GM20431 (cell line): ENCODE results near the gene CNN3.

Experiments
- in situ Hi-C: fragments of 300-500 bp; cut with MseI, MboI; formaldehyde crosslinking; loops from one replicate; pipeline ENCODE4 v1.15.0; 2020; ENCODE audit warnings: low sequenced_read_pairs; ENCODE audit not compliant: unreplicated experiment

Gene CNN3

DNA sequence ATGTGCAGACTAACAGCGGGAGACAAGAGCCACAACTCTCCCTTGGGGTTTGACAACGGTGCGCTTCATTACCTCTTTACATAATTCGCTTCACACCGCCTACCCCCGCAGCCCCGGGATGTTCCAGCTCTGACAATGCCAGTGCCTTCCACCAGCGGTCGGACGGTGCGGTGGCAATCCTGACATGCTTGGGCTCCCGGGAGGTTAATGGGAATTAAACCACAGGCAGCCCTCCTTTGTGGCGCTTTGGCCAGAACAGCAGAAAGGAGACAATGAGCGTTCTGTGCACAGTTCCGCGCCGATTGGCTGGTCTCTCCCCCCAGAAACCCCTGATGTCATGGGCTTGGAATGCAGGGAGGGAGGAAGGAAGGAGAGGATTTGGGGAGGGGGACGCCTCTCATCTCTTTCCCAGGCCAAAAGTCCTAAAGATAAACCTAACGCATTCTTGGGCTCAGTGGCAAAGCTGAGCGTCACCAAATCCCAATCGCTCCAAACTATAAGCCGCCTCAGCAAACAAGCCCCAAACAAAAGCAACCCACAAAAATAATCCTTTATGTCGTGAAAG is 1.3 kb downstream of the CNN3 start:
- in situ Hi-C loops = no loop called here

DNA sequence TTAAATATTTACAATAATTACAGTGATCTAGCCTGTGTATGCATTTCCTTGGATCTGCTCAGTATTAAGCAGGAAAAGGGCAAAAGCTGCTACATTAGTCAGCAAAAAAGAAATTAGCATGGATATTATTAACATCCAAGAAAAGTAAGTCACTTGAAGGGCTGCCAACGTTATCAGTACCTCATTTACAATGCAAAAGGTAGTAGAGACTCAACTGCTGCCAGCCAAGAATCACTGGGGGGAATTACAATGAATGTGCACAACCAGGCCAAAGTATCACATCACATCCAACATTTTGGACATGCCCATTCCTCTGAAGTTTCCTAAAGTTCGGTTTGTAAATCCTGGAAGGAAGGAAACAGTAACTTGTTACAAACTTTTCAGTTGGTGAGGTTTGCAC is 1.9 kb downstream of the CNN3 start:
- in situ Hi-C loops = no loop called here

DNA sequence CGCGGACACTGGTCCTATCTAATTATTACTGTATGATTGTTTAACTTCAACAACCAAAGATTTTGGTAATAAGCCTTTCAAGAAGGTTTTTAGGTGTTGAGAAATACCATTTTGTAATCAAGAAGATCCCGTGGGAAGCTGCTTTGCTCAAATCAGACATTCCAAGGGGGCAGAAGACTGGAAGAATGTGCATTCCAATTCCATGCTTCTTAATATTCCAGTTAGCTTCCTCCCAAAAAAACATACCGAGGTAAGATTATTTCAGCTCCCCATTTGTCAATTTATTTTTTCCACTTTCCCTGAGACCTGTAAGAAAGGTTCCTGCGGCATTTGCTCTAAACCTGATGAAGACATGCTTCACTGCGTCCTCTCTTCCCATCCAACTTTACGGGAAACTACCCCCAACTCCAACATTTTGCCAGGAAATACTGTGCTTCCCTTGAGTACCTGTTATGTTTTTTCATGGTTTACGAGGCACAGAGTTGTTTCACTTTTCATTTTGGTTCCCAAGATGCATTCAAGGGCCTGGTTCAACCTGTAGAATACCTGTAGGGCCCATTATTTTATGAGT is 4.1 kb downstream of the CNN3 start:
- in situ Hi-C loops = no loop called here

DNA sequence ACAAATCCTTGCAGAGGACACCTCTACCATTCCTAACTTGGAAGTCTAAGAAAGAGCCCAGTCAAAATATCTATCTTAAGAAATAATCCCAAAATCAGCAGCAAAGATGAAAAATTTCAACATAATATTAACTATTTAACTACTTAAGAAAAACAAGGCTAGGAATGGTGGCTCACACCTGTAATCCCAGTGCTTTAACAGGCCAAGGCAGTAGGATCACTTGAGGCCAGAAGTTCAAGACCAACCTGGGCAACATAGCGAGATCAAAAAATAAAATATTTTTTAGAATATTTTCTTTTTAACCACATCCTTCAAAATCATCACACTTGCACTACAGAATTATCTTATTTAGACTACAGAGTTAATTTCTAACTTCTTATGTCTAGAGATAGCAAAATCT is 4.9 kb downstream of the CNN3 start:
- in situ Hi-C loops = no loop called here

DNA sequence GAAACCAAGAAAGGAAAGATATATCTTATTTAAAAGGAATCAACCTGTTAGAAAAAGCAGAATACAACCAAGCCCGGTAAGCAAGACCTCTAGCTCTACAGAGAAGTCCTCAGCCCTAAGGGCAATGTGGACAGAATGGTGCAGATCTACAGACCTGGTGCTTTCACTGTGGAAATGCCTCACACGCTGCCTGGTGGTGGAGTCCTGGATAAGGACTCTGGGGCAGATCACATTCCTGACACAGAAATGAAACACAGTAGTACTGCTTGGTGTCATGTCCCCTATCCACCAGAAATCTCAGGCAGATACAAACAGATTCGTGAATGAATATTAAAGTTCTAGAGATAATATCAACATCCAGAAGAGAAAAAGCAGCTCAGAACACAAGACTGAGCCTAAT is 6.8 kb downstream of the CNN3 start:
- in situ Hi-C loops = no loop called here

DNA sequence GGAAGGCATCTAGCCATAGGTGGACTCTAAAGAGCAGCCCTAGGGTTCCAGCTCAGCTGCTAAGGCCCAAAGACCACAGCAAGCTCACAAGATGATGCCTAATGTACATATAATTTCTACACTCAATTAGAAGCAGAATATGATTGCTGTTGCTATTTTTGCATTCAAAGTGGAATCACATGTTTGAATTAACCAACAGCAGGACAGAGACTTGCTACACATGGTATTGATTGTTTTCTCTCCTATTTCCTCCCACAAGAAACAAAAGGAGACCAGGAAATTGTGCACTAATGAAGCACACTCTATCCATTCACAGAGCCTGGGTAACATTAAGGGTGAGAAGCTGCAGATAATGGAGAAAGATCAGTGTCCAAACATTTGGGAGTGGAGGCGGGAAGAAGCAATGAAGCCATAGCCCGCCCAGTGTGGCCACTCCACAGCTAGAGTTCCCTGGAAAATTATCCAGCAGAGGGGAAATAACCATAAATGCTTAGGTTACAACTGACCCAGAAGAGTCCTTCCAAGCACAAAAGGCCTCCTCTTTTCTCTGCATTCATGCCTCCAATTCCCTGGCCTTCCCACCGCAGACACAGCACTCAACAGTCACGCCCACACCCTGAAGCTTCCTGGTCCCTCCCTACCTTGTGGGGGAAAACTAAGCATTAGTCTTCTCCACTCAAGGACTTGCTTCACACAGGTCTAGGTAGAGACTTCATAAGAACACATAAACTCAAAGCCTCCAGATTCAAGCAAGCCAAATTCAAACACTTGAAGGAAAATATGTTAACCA is 7.5 kb downstream of the CNN3 start:
- in situ Hi-C loops = no loop called here

DNA sequence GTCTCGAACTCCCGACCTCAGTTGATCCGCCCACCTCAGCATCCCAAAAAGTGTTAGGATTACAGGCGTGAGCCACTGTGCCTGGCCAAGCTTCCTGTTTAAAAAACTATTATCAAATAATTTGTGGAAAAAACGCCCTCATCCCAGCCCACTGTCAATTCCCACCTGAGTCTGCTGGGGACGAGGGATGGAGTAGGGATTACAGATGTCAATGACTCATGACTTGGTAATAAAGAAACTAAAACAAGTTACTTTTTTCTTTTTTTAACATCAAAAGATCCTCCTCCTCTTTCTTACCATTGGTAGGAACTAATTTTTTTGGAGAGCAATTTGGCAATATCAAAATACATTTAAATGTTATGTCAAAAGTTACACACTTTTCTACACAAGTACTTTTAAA is 9.7 kb downstream of the CNN3 start:
- in situ Hi-C loops = no loop called here

DNA sequence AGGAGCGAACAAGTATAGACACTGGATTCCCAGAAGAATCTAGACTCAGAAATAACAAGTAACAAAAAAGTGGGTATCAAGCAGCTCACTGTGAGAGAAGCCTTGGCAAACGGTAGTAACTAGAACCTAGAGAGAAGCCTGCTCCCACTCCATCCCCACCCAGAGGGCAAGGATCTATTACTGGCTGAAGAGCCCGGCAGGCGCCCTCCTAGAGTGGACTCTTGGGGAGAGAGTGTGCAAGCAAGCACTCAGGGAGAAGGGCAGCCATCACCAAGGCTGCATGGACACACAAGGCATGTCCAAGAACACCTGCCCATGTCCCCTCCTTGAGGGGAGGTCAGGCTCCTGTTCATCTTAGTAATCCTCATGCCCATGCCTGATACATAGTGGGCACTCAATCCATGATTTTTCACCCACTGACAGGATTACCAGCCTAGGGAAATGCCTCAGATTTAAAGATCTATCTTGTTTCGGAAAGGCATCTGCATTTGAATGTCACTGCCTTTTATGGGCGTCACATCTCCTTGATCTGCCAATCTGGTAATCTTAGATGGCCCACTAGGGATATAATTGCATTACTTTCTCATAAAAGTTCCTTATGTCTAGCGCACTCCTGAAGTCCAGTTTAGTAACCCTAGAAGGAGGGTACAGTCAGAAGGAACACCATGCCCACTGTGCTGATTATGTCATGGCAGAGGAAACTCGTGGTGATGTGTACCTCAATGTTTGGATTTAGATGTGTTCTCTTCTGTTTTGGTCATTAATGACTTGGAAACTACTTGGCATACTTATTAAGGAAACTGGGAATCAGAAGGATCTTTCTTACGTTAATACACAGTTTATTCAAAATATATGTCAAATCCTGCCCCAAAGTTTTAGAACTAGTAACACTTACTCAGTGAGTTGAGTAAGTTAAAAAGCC is 14.4 kb downstream of the CNN3 start:
- in situ Hi-C loops = no loop called here

DNA sequence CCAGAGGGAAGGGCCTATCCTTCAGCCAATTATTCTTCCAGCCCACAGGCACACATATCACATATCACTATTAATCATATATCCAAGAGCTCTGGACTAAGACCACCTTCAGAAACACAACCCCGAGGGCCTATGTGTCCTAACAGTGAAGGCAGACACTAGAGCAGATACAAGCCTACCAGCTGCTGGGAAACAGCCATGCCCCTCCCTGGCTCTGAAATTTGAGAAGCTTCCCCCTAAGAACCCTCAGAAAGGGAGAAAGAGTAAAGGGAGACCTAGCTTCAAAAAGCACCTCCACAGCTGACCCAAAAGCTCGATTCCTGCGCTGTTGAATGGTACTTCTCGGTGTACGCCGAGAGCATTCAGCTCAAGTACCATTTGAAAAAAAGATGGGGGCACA is 17.4 kb downstream of the CNN3 start:
- in situ Hi-C loops = no loop called here

DNA sequence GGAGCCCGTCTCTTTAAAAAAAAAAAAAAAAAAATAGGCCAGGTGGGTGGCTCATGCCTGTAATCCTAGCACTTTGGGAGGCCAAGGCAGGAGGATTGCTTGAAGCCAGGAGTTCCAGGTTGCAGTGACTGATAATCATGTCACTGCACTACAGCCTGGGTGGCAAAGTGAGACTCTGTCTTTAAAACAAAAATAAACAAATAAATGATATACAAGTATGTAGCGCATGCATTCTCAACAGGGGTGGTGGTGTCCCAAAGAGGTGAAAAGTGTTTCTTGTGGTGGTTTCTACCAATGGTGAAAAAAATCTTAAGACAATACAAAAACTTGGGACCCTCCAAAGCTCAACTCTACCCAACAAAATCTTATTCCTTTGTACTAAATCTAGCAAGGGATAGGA is 17.9 kb downstream of the CNN3 start:
- in situ Hi-C loops = no loop called here

DNA sequence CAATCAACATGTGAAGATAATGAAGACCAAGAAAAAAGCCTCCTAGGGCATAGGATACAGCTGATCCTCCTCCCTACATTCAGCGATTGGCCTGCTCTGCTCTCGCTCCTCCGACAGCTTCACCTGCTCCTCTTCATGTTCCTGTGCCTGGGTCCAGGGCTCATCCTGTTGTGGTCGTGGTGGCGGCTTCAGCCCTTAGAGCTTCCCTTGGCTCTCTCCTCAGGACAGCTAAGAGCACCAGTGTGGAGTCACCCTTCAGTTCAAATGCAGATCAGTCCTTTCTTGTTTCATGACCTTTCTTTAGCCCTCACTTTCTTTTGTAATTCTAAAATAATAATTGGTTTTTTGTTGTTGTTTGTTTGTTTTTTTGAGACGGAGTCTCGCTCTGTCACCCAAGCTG is 18.7 kb downstream of the CNN3 start:
- in situ Hi-C loops = no loop called here

DNA sequence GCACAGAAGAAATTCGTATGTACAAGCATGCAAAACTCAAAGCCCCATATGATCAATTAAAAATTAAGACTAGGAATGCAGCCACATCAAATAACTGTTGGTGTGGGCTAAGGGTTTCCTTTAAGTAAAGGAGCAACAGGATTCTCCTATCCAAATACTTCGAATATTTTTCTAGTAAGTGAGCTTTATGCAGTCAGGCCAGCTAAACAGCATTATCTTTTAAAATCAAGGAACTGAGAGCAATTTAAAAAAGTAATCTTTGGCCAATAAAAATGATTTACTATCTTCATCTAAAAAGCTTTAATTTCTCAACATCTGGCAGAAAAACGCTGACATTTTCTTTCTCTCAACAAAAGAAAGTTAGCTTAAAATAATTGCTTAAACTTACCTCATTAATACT is 19.8 kb downstream of the CNN3 start:
- in situ Hi-C loops = no loop called here

DNA sequence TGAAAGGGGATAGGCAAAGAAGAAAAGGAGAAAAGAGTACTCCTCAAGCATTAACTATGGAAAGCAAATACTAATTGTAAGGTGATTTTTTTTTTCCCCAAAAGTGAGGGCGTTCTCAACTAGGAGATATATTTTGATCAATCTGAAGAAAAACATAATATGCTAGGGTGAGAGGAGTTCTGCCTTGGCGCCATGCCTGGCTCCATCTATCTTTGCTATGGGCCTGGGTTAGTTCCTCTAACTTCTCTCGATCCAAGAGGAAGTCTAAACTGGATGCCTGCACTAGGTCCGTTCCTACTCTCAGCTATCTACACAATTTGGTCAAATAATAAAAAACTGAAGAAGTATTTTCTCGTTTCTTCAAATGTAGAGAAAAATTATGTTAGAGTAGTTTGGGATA is 20.5 kb downstream of the CNN3 start:
- in situ Hi-C loops = no loop called here

DNA sequence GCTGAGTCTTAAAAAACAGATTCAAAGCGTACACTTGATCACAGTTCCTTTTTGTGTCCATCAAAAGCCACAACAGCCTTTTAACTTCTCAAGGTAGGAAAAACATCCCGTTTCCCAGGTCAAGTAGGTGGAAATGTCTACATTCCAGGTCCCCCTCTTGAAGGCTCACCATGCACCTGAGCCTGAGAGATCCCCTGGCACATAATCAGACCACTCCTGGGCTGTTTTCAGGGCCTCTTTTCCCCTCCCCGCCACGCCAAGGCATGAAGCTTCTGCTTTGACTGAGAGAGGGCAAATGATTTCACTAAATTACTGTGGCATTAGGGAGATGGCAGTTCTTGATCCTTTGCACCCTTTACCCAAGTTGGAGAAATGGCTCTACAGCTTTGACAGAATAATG is 21.7 kb downstream of the CNN3 start:
- in situ Hi-C loops = no loop called here

DNA sequence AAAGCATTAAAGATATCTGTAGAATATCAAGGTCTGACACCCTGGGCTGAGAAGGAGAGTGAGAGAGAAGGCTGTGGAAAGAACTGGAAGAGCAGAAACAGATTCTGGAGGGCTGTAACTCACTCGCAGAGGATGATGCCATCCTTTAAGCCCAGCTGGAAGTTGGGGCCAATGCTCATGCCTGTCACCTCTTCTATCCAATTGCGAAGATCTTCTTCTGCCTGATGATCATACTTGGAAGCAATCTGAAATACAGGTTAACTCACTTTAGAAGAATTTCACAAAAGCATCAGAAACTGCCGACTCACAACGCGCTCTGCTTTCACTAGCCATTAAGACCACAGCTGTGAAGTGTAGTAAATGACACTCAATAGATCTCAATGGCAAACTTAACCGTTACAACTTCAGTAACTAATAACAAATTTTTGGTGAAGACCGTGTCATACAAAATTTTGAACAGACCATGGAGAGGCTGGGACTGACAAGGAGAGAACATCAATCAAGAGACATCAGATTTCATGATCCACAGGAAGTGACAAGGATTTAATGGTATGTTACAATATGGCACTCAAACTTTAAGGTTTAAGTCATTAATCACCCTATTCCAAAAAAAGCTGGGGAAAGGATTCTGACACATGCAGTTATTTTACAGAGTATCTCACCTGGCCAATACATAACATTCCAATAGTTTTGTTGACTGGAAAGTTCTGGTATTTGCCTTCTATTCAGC is 23.5 kb downstream of the CNN3 start:
- in situ Hi-C loops = no loop called here

DNA sequence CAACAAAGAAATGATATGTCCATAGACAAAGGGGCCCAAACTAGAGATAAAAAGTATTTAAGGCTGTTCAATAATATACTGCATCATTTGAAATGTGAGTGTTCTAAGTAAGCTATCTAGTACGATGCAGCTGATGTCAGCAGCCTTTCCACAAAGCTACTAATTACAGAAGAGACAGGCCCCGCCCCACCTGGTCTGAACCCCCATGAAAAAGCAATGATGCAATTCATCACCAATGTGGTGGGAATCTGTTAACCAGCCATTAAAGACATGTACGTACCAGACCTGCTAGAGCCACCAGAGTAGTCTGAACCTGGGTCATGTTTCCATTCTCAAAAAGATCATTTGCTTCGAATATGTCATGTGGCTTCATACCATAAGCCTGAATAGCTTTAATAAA is 25.1 kb downstream of the CNN3 start:
- in situ Hi-C loops = no loop called here

DNA sequence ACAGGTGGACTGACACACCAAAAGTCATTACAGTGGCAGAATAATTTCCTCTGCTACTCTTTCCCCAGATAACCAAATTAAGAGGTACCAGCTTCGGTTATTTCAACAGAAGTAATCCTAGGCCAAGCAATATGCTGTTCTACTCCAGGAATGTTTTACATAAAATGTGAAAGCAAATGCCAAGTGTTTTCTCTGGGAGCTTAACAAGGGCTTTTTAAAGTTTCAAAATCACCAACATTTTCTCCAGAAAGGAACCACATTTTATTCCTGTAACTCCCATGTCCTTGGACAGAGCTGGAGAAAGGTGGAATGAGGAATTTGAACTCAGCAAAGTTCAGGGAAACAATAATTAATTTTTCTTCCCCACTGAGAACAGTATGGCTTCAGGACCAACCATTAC is 27.2 kb downstream of the CNN3 start:
- in situ Hi-C loops = no loop called here

DNA sequence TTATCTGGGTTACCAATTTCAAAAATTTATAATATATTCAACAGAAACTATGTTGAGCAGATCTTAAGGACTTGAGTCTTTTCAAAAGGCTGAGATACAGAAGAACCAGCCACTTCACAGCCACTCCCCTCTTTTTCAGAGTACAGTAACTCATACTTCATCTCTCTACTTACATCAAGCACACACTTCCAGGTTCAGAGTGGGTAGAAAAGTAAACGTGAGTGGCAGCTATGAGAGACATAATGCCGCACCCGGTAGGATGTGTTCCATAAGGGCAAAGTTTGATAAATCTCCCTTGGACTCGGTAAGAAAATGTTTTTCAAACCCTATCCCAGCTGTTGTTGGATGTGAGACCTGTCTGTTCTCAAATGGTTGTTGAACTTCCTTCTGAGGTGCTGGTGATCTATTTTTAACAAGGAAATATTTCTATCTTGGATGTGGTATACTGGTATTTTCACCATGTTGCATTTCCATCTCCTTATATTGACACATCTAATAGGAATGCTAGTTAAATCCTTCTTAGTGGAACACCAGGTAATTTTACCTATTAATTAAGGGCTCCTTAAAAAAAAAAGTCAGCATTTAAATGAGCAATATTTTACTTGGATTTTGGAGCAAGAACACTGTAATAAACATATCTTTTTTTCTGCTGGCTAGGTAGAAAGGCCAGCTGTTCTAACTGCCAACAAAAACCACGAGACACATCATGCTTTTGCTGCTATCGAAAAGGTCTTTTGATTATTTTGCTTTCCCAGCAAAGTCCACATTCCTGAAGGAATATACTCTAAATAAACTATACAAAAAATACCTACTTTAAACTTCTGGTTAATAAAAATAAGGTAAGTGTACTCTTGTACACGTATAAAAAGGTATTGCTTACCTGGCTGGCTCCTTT is 28.2 kb downstream of the CNN3 start:
- in situ Hi-C loops = no loop called here

DNA sequence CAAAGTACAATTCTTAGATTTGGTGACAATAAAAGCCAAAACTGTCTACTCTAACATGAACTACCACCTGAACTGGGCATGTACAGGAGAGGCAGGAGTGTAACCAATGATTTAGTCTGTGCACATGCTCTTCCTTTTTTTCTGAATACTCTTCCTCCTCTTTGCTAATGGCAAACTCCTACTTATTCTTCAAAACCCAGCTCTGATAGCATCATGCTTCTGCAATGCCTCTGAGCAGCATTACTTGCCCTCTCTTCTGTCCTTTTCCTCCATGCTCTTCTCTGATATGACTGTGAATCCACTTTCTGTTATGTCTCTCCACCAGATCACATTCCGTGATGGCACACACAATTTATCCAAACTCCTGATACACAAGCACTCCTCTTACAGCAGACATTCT is 31.4 kb downstream of the CNN3 start:
- in situ Hi-C loops = no loop called here
